ENCODE measurements around the gene CHURC1.

DNA sequence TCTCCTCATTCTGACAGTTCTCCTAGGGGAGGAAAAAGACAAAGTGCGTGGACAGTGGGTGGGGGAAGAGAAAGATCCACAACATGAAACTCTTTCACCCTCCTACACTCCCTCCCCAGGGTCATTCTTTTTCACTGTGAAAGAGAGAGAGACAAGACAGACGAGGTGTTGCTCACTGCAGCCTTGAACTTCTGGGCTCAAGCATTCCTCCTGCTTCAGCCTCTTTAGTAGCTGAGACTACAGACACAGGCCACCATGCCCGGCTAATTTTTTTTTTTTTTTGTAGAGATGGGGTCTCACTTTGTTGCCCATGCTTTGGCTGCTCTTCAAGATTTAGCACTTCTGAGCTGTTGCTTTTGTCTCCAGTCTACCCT lies 25.5 kb downstream of the CHURC1 start:
- TF ChIP-seq, protein P1, sequence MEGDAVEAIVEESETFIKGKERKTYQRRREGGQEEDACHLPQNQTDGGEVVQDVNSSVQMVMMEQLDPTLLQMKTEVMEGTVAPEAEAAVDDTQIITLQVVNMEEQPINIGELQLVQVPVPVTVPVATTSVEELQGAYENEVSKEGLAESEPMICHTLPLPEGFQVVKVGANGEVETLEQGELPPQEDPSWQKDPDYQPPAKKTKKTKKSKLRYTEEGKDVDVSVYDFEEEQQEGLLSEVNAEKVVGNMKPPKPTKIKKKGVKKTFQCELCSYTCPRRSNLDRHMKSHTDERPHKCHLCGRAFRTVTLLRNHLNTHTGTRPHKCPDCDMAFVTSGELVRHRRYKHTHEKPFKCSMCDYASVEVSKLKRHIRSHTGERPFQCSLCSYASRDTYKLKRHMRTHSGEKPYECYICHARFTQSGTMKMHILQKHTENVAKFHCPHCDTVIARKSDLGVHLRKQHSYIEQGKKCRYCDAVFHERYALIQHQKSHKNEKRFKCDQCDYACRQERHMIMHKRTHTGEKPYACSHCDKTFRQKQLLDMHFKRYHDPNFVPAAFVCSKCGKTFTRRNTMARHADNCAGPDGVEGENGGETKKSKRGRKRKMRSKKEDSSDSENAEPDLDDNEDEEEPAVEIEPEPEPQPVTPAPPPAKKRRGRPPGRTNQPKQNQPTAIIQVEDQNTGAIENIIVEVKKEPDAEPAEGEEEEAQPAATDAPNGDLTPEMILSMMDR (IDR thresholded peaks at IDR 0.05), result no peak
- TF ChIP-seq EZH2 (IDR thresholded peaks at IDR 0.05; ENCODE audit: borderline replicate concordance, insufficient read depth, low read depth, low read length, poor library complexity, severe bottlenecking), result no peak

Data from B cell (primary cell).